Measurements from ENCODE around the gene STYXL1.

STYXL1 gene

GRCh38 chr7:75989500-75990388, 58.1 kb downstream of the STYXL1 start:
- DNase-seq = no peak

GRCh38 chr7:75988568-75989499, 59.0 kb downstream of the STYXL1 start:
- no peak for DNase-seq

- no peak for DNase-seq
These were observed 59.8 kb downstream of the STYXL1 start for GRCh38 chr7:75987805-75988567.

- DNase-seq = no peak
These were observed 60.6 kb downstream of the STYXL1 start for GRCh38 chr7:75987026-75987804.

DNA sequence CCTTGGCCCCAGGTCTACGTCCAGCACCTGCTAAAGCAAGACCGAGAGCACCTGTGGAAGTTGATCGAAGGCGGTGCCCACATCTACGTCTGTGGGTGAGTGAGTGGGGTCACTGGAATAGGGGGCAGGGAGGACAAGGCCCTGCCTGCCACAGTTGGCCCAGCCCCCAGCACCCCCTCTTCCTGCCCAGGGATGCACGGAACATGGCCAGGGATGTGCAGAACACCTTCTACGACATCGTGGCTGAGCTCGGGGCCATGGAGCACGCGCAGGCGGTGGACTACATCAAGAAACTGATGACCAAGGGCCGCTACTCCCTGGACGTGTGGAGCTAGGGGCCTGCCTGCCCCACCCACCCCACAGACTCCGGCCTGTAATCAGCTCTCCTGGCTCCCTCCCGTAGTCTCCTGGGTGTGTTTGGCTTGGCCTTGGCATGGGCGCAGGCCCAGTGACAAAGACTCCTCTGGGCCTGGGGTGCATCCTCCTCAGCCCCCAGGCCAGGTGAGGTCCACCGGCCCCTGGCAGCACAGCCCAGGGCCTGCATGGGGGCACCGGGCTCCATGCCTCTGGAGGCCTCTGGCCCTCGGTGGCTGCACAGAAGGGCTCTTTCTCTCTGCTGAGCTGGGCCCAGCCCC, 61.5 kb downstream of the STYXL1 start:
- no peak for DNase-seq

- no peak for DNase-seq
These were observed 62.2 kb downstream of the STYXL1 start for GRCh38 chr7:75985518-75986146.

DNA sequence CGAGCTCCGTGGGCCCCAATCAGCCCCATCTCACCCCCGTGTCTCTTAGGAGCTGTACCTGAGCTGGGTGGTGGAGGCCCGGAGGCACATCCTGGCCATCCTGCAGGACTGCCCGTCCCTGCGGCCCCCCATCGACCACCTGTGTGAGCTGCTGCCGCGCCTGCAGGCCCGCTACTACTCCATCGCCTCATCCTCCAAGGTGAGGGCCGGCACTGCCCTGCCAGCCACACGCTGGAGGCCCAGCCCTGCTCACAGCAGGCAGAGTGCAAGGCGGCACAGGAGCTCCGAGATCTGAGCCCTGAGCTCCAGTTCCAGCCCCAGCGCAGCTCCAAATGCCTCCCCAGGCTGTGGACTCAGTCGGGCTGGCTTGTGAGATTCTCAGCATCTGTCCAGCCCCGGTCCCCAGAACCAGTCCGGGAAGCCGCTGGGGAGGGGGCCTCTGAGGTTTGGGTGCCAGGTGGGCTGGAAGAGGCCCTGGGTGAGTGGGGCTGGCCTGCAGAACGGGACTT, 62.7 kb downstream of the STYXL1 start:
- no peak for DNase-seq

DNA sequence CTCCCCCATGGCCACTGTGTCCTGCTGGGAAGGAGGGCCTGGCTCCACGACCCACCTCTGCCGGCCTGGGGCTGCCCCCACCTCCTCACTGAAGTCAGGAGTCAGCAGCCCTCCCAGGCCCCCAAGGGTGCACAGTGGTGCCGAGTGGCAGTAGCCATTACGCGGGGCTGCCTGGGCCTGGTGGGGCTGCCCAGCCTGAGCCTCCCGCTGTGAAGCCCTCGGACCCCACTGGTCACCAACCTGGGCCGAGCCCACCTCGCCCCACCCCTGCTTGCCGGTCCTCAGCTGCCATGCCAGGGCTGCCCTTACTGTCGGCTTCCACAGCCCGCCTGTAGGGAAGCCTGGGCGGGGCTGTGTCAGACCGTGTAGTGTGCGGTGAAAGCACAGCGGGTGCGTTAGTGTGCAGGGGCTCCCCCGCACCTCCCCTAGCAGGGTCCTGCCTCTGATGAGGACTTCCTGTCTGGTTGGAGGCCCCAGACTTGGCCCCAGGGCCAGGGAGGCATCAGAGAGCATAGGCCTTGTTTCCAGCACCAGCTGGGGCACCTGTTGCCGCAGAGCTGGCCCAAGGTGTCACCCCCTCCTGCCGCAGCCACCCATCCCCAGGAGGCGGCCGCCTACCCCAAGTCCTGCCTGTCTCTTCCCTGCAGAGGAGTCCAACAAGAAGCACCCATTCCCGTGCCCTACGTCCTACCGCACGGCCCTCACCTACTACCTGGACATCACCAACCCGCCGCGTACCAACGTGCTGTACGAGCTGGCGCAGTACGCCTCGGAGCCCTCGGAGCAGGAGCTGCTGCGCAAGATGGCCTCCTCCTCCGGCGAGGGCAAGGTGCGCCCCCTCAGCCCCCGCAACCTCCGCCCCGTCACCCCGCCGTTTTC, 63.4 kb downstream of the STYXL1 start:
- DNase-seq = no peak

GRCh38 chr7:75983471-75984129, 64.2 kb downstream of the STYXL1 start:
- no peak for DNase-seq

DNA sequence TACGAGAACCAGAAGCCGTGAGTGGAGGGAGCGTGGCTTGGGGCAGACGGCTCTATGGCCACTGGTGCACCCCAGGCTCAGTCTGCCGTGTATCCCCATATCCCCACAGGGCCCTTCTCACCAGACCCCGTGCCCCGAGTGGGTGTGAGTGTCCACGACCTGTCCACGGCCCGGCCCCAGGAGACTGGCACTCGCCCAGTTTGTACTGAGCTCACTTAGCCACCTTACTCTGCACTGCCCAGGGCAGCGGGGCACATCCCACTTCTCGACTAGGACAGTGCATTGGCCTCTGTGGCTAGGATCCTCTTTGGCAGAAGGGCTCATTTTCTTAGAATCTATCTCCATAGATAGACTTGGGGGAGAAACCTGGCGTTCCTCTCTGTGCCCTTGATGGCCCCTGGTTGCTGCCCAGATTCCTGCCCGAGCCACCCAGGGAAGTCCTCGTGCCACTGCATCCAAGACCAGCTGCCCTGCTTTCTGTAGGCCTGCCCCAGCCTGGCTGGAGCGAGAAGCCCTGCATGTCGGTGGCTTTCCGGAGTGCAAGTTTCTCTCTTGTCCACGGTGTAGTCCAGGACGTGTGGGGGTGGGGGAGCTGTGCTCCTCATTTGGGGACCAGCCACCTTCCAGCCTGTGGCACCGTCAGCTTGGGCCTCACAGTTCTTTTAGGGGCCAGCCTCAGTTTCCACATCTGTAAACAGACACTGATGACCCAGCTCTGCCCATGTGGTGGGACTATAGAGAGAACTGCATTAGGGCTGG, 65.3 kb downstream of the STYXL1 start:
- DNase-seq = no peak

DNA sequence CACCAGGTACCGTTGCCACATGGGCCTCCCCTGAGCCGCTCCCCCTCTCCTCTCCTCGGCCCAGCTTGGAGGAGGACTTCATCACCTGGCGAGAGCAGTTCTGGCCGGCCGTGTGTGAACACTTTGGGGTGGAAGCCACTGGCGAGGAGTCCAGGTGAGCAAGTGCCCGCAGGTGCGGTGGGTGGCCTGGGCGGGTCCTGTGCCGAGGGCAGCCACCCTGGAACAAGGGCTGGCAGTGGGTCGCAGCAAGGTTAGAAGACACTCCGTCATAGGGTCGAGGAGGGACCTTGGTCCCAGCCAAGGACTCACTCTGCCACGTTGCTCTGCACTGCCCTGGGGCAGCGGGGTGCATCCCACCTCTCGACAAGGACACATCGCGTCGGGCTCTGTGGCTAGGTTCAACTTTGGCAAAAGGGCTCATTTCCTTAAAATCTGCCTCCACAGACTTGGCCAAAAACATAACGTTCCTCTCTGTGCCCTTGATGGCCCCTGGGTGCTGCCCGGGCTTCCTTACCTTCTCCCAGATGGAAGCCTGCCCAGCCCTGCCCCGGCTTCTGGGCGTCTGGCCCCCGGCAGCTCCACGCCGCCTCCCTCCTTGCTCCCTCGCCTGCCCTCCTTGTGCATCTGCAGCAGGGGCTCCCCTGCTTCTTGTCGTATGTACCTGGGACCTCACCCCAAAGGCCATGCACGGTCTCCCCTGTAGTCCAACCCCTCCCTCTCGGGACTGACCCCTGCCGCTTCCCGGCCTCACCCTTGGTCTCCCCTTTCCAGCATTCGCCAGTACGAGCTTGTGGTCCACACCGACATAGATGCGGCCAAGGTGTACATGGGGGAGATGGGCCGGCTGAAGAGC, 66.1 kb downstream of the STYXL1 start:
- no peak for DNase-seq

GRCh38 chr7:75981203-75981452, 66.7 kb downstream of the STYXL1 start:
- DNase-seq = no peak

- DNase-seq = no peak
These were observed 67.2 kb downstream of the STYXL1 start for GRCh38 chr7:75980430-75981202.

- no peak for DNase-seq
These were observed 67.9 kb downstream of the STYXL1 start for GRCh38 chr7:75979759-75980429.

- no peak for DNase-seq
These were observed 70.1 kb downstream of the STYXL1 start for GRCh38 chr7:75977743-75978142.
